K562 (cell line): ENCODE measurements around the gene POM121C. TPM values are rescaled to one million over a fixed set of nuclear protein-coding genes. Genes with fewer than 3 reads are reported as not detected.
"Not testable (repeated sequence)": the region's sequence is repeated elsewhere in the genome, so short reads cannot be mapped to it uniquely, and the experiment has no call there.

Source experiments
- ATAC-seq: fragments of 200-7000 bp; cut with Tn5 transposase; 3 replicates; pipeline ENCODE4 v1.9.1; 2020; ENCODE audit warnings: moderate library complexity
- BruUV-seq: library from RNA; stranded (reverse); fragments of 400-500 nt; replicated peaks from 2 replicates; lab custom pipeline; 2021; lab: Mats Ljungman, UMichigan
- CTCF ChIA-PET: fragments of 300-600 bp; formaldehyde crosslinking; extraction: SDS; loops from one replicate; lab custom pipeline; 2021; ENCODE audit warnings: low intra/inter-chr PET ratio; lab: Yijun Ruan, JAX
- POLR2A ChIA-PET: fragments of 300-600, 350-650 bp; sonication (Branson Sonifier 250); formaldehyde crosslinking; extraction: SDS; loops from one replicate; lab custom pipeline; 2021; ENCODE audit warnings: antibody characterized with exemption, inconsistent platforms; lab: Yijun Ruan, JAX
- DNase-seq, 4 experiments: peaks; one replicate each; pipeline versions ENCODE4 v3.0.0 to v3.0.0-alpha.2; 2011 to 2018; ENCODE audit warnings: low spot score in 3 of 4, mixed read lengths in 3 of 4; ENCODE audit errors: extremely low read depth in 1 of 4
- FAIRE-seq: peaks from 2 replicates; lab custom pipeline; 2011; peaks lifted over from hg19 to GRCh38; lab: Jason Lieb, UNC
- H2AFZ ChIP-seq: 2 replicates; pipeline ENCODE4 v1.6.0; 2011; ENCODE audit warnings: low read depth, low read length, control low read depth, inconsistent platforms
- H3K27ac ChIP-seq: fragments of 200-600 bp; 3 replicates; pipeline ENCODE4 v1.8.0; 2011; ENCODE audit warnings: low read depth, mild to moderate bottlenecking, control low read depth, inconsistent platforms, low read length, moderate library complexity, mixed read lengths; ENCODE audit errors: extremely low read depth
- H3K27me3 ChIP-seq, 2 experiments: fragments of 300-600 bp in 1 of 2; 2 replicates in 1 of 2; 3 replicates in 1 of 2; pipeline versions ENCODE4 v1.6.0 to v1.8.0; 2011; ENCODE audit warnings: inconsistent platforms in 2 of 2, low read length in 2 of 2, mild to moderate bottlenecking in 1 of 2, mixed read lengths in 1 of 2, moderate library complexity in 1 of 2; ENCODE audit not compliant: control insufficient read depth in 2 of 2, insufficient read depth in 2 of 2
- H3K36me3 ChIP-seq: fragments of 300-600 bp; 3 replicates; pipeline ENCODE4 v1.8.0; 2011; ENCODE audit warnings: mild to moderate bottlenecking, low read length, inconsistent platforms; ENCODE audit not compliant: control insufficient read depth, insufficient read depth
- H3K4me1 ChIP-seq, 2 experiments: fragments of 200-600 bp in 1 of 2; replicated peaks in 1 of 2; 2 replicates in 1 of 2; 3 replicates in 1 of 2; pipeline versions ENCODE4 v1.5.1 to v1.8.0; 2011; ENCODE audit warnings: inconsistent platforms in 2 of 2, low read length in 2 of 2, mild to moderate bottlenecking in 1 of 2, mixed read lengths in 1 of 2, moderate library complexity in 1 of 2; ENCODE audit not compliant: control insufficient read depth in 2 of 2, insufficient read depth in 2 of 2
- H3K4me2 ChIP-seq: 2 replicates; pipeline ENCODE4 v1.6.1; 2011; ENCODE audit warnings: low read length, control low read depth, inconsistent platforms, mixed read lengths; ENCODE audit not compliant: insufficient read depth
- H3K4me3 ChIP-seq: fragments of 200-600 bp; sonication (generic), shearing (Covaris generic); 2 replicates; pipeline ENCODE4 v1.5.1; 2016; ENCODE audit warnings: control low read depth, inconsistent platforms
- H3K79me2 ChIP-seq: fragments of 200-600 bp; 3 replicates; pipeline ENCODE4 v1.8.0; 2011; ENCODE audit warnings: low read length, inconsistent platforms; ENCODE audit not compliant: control insufficient read depth, insufficient read depth
- H3K9ac ChIP-seq, 2 experiments: 2 replicates each; pipeline versions ENCODE4 v1.6.0 to v1.6.1; 2011; ENCODE audit warnings: low read depth in 2 of 2, low read length in 2 of 2, control low read depth in 1 of 2, inconsistent platforms in 1 of 2, mild to moderate bottlenecking in 1 of 2, mixed read lengths in 1 of 2; ENCODE audit not compliant: insufficient read depth in 1 of 2
- H3K9me1 ChIP-seq: one replicate; pipeline ENCODE4 v1.6.0; 2011; ENCODE audit warnings: inconsistent platforms, mild to moderate bottlenecking, low read length, moderate library complexity; ENCODE audit not compliant: control insufficient read depth, insufficient read depth
- H3K9me3 ChIP-seq: replicated peaks from 2 replicates; pipeline ENCODE4 v1.5.1; 2011; ENCODE audit warnings: low read depth, low read length, inconsistent platforms; ENCODE audit not compliant: control insufficient read depth, insufficient read depth
- H4K20me1 ChIP-seq: replicated peaks from 2 replicates; pipeline ENCODE4 v1.6.1; 2011; ENCODE audit warnings: low read length, inconsistent platforms, mixed read lengths; ENCODE audit not compliant: control insufficient read depth, insufficient read depth
- CBX3 ChIP-seq, 2 experiments: IDR thresholded peaks; 1 replicate in 1 of 2; 2 replicates in 1 of 2; pipeline ENCODE4 v1.6.1; 2012; ENCODE audit warnings: inconsistent platforms in 2 of 2, low read length in 2 of 2, borderline replicate concordance in 1 of 2, control low read depth in 1 of 2
- CCNT2 ChIP-seq: IDR thresholded peaks from 2 replicates; pipeline ENCODE4 v1.6.1; 2011; ENCODE audit warnings: borderline replicate concordance, low read depth, mild to moderate bottlenecking, moderate library complexity, mixed read lengths, low read length; ENCODE audit not compliant: insufficient read length; ENCODE audit errors: extremely low read depth
- CEBPG ChIP-seq, 3 experiments: fragments of 200-800 bp in 1 of 3; sonication (Bioruptor generic) in 1 of 3; sonication (generic) in 1 of 3; formaldehyde crosslinking in 1 of 3; IDR thresholded peaks in 2 of 3; conservative IDR thresholded peaks in 1 of 3; 2 replicates each; pipeline versions ENCODE4 v1.6.1 to v1.8.0; 2016 to 2022; ENCODE audit warnings: missing compliant biosample characterization in 2 of 3, missing genetic modification characterization in 2 of 3, mild to moderate bottlenecking in 1 of 3, missing genetic modification reagents in 1 of 3
- CREB1 ChIP-seq, 2 experiments: sonication (generic) in 1 of 2; formaldehyde crosslinking in 1 of 2; IDR thresholded peaks; 2 replicates each; pipeline versions ENCODE4 v1.6.1 to v1.8.0; 2012 to 2022; ENCODE audit warnings: inconsistent platforms in 1 of 2, mild to moderate bottlenecking in 1 of 2, missing genetic modification reagents in 1 of 2, moderate library complexity in 1 of 2
- CREM ChIP-seq: IDR thresholded peaks from 2 replicates; pipeline ENCODE4 v1.6.1; 2014; ENCODE audit warnings: antibody characterized with exemption, low read depth
- EGR1 ChIP-seq: fragments of 450-650 bp; conservative IDR thresholded peaks from 2 replicates; pipeline ENCODE4 v1.6.1; 2017; ENCODE audit warnings: mild to moderate bottlenecking
- FOXM1 ChIP-seq, 2 experiments: fragments of 450-650 bp in 1 of 2; sonication (generic) in 1 of 2; formaldehyde crosslinking in 1 of 2; IDR thresholded peaks; 2 replicates each; pipeline versions ENCODE4 v1.6.1 to v1.9.0; 2017 to 2022; ENCODE audit warnings: low read depth in 2 of 2, mild to moderate bottlenecking in 2 of 2, missing genetic modification reagents in 1 of 2, moderate library complexity in 1 of 2
- NR1H2 ChIP-seq: sonication (generic); formaldehyde crosslinking; IDR thresholded peaks from 2 replicates; pipeline ENCODE4 v1.4.0; 2020; ENCODE audit warnings: mild to moderate bottlenecking, missing genetic modification reagents
- ZNF263 ChIP-seq: sonication (generic); formaldehyde crosslinking; IDR thresholded peaks from 2 replicates; pipeline ENCODE4 v1.8.0; 2022; ENCODE audit warnings: mild to moderate bottlenecking, missing genetic modification reagents, borderline replicate concordance
- WGBS: fragments of 100-300 bp; shearing (Covaris generic); methylation state at CpG from one replicate; pipeline ENCODE4 v1.1.6; 2016; ENCODE audit warnings: low coverage, mixed read lengths; ENCODE audit not compliant: insufficient coverage; ENCODE audit errors: missing lambda C conversion rate; 5-methylcytosine and 5-hydroxymethylcytosine counted together
- in situ Hi-C: fragments of 300-500 bp; cut with MboI; formaldehyde crosslinking; loops from 4 replicates; pipeline ENCODE4 v1.15.0; 2018; ENCODE audit warnings: inconsistent platforms, mixed read lengths
- intact Hi-C: fragments of 100-400 bp; cut with micrococcal nuclease; formaldehyde crosslinking; loops from 2 replicates; pipeline ENCODE4 v1.14.2; 2022
- polyA plus RNA-seq, 8 experiments: library from polyadenylated mRNA; depleted of rRNA in 4 of 8; stranded (reverse) in 5 of 8; unstranded in 3 of 8; fragments of >200 nt; fragmentation: Nextera tagmentation in 2 of 8; fragmentation: Illumina TruSeq in 1 of 8; extraction: Ambion mirVana in 2 of 8; extraction: Trizol in 1 of 8; gene quantifications; 2 replicates each; pipeline versions ENCODE4 v1.2.1 to v1.2.3, GENCODE V29; 2011 to 2014; ENCODE audit warnings: inconsistent platforms in 1 of 8, missing spikeins in 1 of 8
- total RNA-seq, 7 experiments: library from RNA; depleted of rRNA in 6 of 7; stranded (reverse); fragments of >200 nt in 6 of 7; fragmentation: Illumina TruSeq in 2 of 7; extraction: Trizol in 2 of 7; gene quantifications; 2 replicates each; pipeline versions ENCODE4 v1.2.1 to v1.2.3, GENCODE V29; 2011 to 2021; ENCODE audit warnings: low replicate concordance in 1 of 7
- TF ChIP-seq, protein P1 (sequence below): sonication (generic); formaldehyde crosslinking; IDR thresholded peaks from 2 replicates; pipeline ENCODE4 v1.8.0; 2023; ENCODE audit warnings: missing genetic modification reagents, mild to moderate bottlenecking, borderline replicate concordance
- TF ChIP-seq, protein P2 (sequence below): fragments of 450-650 bp; IDR thresholded peaks from 2 replicates; pipeline ENCODE4 v1.6.1; 2016; ENCODE audit warnings: borderline replicate concordance

The POM121C gene
- total and polyA plus RNA-seq, 9 of the 15 experiments (the other 6 are each of a cell fraction or from before 2014, with no cell fraction given), result 7.1 to 119 (median 21.4) TPM

DNA sequence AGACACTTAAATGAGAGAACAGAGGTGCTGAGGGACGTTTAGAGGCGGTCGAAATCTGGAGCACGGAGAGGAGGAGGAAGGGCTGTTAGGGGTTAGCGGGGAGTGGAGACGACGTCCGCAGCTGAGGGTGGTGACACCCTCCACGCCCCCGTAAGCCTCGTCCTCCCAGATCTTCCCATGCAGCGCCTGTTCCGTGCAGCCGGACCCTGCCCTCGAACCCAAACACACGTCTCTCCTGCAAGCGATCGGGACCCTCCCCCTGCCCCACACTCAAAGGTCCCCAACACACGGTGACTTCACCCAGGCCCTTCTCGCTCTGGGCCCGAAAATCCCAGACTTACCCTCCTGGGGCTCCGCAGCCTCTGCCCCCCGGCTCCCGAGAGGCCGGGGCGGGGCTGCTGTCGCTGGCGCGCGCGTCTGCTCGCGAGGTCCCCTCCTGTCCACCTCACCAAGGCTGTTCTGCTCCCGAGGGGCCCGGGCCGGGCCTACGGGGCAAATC is 41.2 kb upstream of the POM121C start:
- H4K20me1 ChIP-seq; BruUV-seq; in situ Hi-C loops; CTCF ChIA-PET; H3K27me3 ChIP-seq; FAIRE-seq; H3K9me1 ChIP-seq; H3K9me3 ChIP-seq; TF ChIP-seq FOXM1 (IDR thresholded peaks at IDR 0.05; ENCODE audit: low read depth); CEBPG (tag; conservative IDR thresholded peaks at IDR 0.05 in 1 of 2, IDR thresholded peaks at IDR 0.05 in 1 of 2); CREB1 (IDR thresholded peaks at IDR 0.05): not testable (repeated sequence)
- peaks cover 8 to 25% of the 10 kb centered on the region in 2 experiments; a peak in 4 of 5 replicates for H3K4me1 ChIP-seq
- POLR2A ChIA-PET, result interaction anchor here (1.3 kb wide), 1 partner anchor 207 kb away, joined by 3 read pairs; no protein-coding TSS in a partner anchor
- intact Hi-C loops, result loop anchor here (5.0 kb wide), 1 partner anchor 235 kb away; no protein-coding TSS in a partner anchor
- DNase-seq (peak; percentile 11 to 33 (median 25)), ATAC-seq (peak; percentile 45)
- peak overlapping the region; percentile 90 to 100 for H3K9ac ChIP-seq
- peak overlapping the region; percentile 93; the same call in 1 of the 2 replicates for H2AFZ ChIP-seq
- H3K4me3 ChIP-seq, result peak overlapping the region; percentile 92
- peaks cover 39% of the 10 kb centered on the region for H3K36me3 ChIP-seq
- peak overlapping the region; percentile 83 for H3K27ac ChIP-seq
- under 1% methylated on average over 36 of the region's 37 CpGs for WGBS
- peaks cover 39% of the 10 kb centered on the region for H3K79me2 ChIP-seq
- peak overlapping the region; percentile 96 for H3K4me2 ChIP-seq
- TF ChIP-seq EGR1 (peak; percentile 47; the same call in 1 of the 2 replicates), CREM (0 out of 2 replicates have a peak, but pooled peaks have one; percentile 11), FOXM1 (CRISPR knock-in tag; IDR thresholded peaks at IDR 0.05; ENCODE audit: low read depth) (0 out of 2 replicates have a peak, but pooled peaks have one; percentile 20), NR1H2 (0 out of 2 replicates have a peak, but pooled peaks have one; percentile 6), CEBPG (CRISPR knock-in tag; IDR thresholded peaks at IDR 0.05) (0 out of 2 replicates have a peak, but pooled peaks have one; percentile 40), CBX3 (IDR thresholded peaks at IDR 0.05; ENCODE audit: borderline replicate concordance in 1 of 2, low read length in 2 of 2) (0 out of 3 replicates have a peak, but pooled peaks of 1 of the 2 experiments have one; percentile 13), ZNF263 (CRISPR knock-in tag) (peak; percentile 85), CCNT2 (peak; percentile 18), CREB1 (CRISPR knock-in tag; IDR thresholded peaks at IDR 0.05) (0 out of 2 replicates have a peak, but pooled peaks have one; percentile 23)
- TF ChIP-seq, protein P1, sequence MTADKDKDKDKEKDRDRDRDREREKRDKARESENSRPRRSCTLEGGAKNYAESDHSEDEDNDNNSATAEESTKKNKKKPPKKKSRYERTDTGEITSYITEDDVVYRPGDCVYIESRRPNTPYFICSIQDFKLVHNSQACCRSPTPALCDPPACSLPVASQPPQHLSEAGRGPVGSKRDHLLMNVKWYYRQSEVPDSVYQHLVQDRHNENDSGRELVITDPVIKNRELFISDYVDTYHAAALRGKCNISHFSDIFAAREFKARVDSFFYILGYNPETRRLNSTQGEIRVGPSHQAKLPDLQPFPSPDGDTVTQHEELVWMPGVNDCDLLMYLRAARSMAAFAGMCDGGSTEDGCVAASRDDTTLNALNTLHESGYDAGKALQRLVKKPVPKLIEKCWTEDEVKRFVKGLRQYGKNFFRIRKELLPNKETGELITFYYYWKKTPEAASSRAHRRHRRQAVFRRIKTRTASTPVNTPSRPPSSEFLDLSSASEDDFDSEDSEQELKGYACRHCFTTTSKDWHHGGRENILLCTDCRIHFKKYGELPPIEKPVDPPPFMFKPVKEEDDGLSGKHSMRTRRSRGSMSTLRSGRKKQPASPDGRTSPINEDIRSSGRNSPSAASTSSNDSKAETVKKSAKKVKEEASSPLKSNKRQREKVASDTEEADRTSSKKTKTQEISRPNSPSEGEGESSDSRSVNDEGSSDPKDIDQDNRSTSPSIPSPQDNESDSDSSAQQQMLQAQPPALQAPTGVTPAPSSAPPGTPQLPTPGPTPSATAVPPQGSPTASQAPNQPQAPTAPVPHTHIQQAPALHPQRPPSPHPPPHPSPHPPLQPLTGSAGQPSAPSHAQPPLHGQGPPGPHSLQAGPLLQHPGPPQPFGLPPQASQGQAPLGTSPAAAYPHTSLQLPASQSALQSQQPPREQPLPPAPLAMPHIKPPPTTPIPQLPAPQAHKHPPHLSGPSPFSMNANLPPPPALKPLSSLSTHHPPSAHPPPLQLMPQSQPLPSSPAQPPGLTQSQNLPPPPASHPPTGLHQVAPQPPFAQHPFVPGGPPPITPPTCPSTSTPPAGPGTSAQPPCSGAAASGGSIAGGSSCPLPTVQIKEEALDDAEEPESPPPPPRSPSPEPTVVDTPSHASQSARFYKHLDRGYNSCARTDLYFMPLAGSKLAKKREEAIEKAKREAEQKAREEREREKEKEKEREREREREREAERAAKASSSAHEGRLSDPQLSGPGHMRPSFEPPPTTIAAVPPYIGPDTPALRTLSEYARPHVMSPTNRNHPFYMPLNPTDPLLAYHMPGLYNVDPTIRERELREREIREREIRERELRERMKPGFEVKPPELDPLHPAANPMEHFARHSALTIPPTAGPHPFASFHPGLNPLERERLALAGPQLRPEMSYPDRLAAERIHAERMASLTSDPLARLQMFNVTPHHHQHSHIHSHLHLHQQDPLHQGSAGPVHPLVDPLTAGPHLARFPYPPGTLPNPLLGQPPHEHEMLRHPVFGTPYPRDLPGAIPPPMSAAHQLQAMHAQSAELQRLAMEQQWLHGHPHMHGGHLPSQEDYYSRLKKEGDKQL, result 0 out of 2 replicates have a peak, but pooled peaks have one; percentile 32
- TF ChIP-seq, protein P2, sequence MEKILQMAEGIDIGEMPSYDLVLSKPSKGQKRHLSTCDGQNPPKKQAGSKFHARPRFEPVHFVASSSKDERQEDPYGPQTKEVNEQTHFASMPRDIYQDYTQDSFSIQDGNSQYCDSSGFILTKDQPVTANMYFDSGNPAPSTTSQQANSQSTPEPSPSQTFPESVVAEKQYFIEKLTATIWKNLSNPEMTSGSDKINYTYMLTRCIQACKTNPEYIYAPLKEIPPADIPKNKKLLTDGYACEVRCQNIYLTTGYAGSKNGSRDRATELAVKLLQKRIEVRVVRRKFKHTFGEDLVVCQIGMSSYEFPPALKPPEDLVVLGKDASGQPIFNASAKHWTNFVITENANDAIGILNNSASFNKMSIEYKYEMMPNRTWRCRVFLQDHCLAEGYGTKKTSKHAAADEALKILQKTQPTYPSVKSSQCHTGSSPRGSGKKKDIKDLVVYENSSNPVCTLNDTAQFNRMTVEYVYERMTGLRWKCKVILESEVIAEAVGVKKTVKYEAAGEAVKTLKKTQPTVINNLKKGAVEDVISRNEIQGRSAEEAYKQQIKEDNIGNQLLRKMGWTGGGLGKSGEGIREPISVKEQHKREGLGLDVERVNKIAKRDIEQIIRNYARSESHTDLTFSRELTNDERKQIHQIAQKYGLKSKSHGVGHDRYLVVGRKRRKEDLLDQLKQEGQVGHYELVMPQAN, result 0 out of 2 replicates have a peak, but pooled peaks have one; percentile 9
